ENCODE data around the gene FAM186B. TPM values are rescaled to one million over a fixed set of nuclear protein-coding genes. Genes with fewer than 3 reads are reported as not detected.

The FAM186B gene
- total and polyA plus RNA-seq, 12 donors: 0.04 to 1.5 (median 0.66) TPM

GRCh38 chr12:49604856-49605255 is 583 bp downstream of the FAM186B start:
- Histone ChIP-seq H3K27me3 (no peaks in the 10 kb centered on the region), H3K4me3 (no peak overlapping the region), H3K4me1 (peaks cover 0 to 11% (median 0%) of the 10 kb centered on the region in 9 donors), H3K27ac (no peak overlapping the region), H3K9me3 (no peaks in the 10 kb centered on the region), H3K36me3 (peaks cover 0 to 6% (median 0%) of the 10 kb centered on the region in 9 donors)
- DNase-seq (no peak), ATAC-seq (no peak)
- no peak for TF ChIP-seq CTCF (IDR thresholded peaks at IDR 0.05)
- 44 to 58% methylated on average over 5 of the region's 5 CpGs for whole genome bisulfite sequencing, 2 donors
- intact Hi-C loops (cut with DNase I): no loop called here

GRCh38 chr12:49603721-49604120 is 1.7 kb downstream of the FAM186B start:
- Histone ChIP-seq H3K4me3 (no peak overlapping the region), H3K27me3 (no peaks in the 10 kb centered on the region), H3K27ac (no peak overlapping the region), H3K4me1 (peaks cover 0 to 11% (median 0%) of the 10 kb centered on the region in 9 donors), H3K36me3 (peaks cover 0 to 6% (median 0%) of the 10 kb centered on the region in 9 donors), H3K9me3 (no peaks in the 10 kb centered on the region)
- DNase-seq: no peak
- 83 to 88% methylated on average over 1 of the region's 1 CpG for WGBS, 2 donors
- intact Hi-C loops (cut with DNase I): no loop called here
- ATAC-seq: no peak
- no peak for TF ChIP-seq CTCF (IDR thresholded peaks at IDR 0.05)

- H3K4me3 ChIP-seq: no peak overlapping the region
- DNase-seq: no peak
- no peak for TF ChIP-seq CTCF (IDR thresholded peaks at IDR 0.05)
- no peak for ATAC-seq
- peaks cover 0 to 6% (median 0%) of the 10 kb centered on the region in 9 donors for H3K36me3 ChIP-seq
- H3K4me1 ChIP-seq: peaks cover 0 to 2% (median 0%) of the 10 kb centered on the region in 9 donors
- no peaks in the 10 kb centered on the region for H3K27me3 ChIP-seq
- intact Hi-C loops (cut with DNase I): no loop called here
- H3K9me3 ChIP-seq: no peaks in the 10 kb centered on the region
- WGBS, 2 donors: 95% methylated on average over 8 of the region's 8 CpGs
- H3K27ac ChIP-seq: no peak overlapping the region
Measured at GRCh38 chr12:49599961-49600360, 5.5 kb downstream of the FAM186B start.

GRCh38 chr12:49598527-49598926 is 6.9 kb downstream of the FAM186B start:
- peaks cover 0 to 6% (median 0%) of the 10 kb centered on the region in 9 donors for H3K36me3 ChIP-seq
- no peaks in the 10 kb centered on the region for H3K4me1 ChIP-seq
- H3K9me3 ChIP-seq: no peaks in the 10 kb centered on the region
- TF ChIP-seq CTCF (IDR thresholded peaks at IDR 0.05): no peak
- intact Hi-C loops (cut with DNase I): no loop called here
- WGBS, 2 donors: 85 to 86% methylated on average over 10 of the region's 10 CpGs
- no peak overlapping the region for H3K4me3 ChIP-seq
- DNase-seq: no peak
- H3K27me3 ChIP-seq: no peaks in the 10 kb centered on the region
- H3K27ac ChIP-seq: no peak overlapping the region
- no peak for ATAC-seq

Measured in heart right ventricle (tissue), 16 donors.